Middle frontal gyrus (tissue), 1 donor: ENCODE data around the gene MYT1.
"Not testable (repeated sequence)": the region's sequence is repeated elsewhere in the genome, so short reads cannot be mapped to it uniquely, and the experiment has no call there.

Experiments
- DNase-seq: peaks from one replicate; pipeline ENCODE4 v3.0.0-alpha.2; 2015; ENCODE audit warnings: low spot score; ENCODE audit errors: extremely low spot score

The MYT1 gene

DNA sequence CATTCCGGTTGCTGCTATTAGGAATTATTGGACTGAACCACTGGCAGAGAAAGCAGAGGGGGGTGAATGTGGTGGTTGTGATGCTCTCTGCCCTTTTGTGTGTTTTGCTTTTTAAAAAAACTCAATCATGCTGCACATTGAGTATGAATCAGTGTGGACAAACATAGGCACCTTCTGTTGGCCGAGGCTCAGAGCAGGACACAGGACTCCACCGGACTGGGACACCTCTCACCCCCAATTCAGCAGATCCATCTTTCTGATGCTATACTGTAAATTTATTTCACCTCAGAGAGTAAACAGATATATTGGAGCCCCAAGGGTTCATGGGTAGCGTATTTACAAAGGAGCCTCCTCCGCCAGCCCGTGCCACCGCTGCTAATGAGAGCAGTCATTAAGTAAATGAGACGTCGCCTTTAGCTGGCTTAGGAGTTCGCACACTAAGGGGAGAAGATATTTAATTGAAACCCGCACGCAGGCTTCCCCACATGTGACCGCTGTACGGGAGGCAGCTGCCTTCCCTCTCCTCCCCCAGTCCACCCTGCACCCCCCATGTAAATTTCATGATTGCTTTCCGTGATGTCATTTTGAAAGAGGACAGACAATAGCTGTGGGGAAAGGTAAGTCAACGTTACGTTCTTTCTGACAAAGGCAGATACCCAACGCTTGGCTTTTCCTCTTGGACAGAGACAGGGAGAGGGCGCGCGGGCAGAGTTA is at the start of gene MYT1:
Gene MYT1 (plus strand): TSS at position 330 of the 714 bp plus-strand sequence. CDS start 34,410 bp downstream, outside the sequence.
- DNase-seq = no peak

DNA sequence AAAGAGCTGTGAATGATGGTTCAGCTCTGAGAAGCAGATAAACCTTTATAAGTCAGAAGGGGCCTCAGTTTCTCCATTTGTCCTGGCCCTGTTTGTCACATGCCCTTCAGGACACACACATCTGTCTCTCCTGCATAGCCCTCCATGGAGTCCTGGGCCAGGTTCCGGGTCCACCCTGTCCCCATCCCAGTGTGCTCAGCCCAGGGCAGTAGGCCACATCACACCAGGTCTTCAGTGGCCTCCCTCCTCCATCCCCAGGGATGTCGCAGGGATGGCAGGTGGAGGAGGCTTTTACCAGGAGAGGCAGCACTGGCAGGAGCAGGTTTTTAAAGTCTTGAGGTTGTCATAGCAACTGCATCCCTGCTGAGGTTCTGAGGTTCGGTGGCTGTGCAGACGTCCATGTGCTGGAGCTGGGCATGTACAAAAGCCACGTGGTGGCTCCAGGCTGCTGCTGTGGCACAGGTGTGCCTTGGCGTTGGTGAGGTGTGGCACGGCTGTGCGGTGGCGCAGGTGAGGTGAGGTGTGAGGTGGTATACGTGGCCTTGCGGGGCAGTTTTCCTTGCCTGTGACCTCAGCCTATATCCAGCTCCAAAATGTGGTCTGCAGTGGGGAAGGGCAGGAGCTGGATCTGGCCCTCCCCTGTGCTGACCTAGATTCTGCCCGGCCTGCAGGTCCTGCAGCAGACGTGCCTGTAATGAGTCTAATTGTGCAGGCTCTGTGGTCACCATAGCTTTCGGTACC is 48.9 kb upstream of the MYT1 start:
- DNase-seq = no peak

DNA sequence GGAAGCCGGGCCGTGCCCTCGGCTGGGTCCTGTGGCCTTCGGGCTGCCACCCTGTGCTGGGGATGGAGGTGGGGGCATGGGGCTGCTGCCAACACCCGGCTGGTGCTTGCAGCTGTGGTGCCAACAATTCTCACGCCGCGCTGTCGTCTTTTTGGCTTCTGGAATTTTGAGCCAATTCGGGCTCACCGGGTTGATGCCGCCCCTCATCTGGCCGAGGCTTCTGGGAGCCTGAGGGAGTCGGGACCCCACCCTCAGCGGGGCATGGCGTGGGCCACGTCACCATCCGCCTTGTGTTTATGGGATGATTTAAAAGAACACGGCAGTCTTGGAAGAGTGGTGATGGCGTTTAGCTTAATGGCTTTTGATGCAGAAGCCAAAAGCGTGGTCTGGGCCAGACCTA is 48.2 kb upstream of the MYT1 start:
- DNase-seq = no peak

DNA sequence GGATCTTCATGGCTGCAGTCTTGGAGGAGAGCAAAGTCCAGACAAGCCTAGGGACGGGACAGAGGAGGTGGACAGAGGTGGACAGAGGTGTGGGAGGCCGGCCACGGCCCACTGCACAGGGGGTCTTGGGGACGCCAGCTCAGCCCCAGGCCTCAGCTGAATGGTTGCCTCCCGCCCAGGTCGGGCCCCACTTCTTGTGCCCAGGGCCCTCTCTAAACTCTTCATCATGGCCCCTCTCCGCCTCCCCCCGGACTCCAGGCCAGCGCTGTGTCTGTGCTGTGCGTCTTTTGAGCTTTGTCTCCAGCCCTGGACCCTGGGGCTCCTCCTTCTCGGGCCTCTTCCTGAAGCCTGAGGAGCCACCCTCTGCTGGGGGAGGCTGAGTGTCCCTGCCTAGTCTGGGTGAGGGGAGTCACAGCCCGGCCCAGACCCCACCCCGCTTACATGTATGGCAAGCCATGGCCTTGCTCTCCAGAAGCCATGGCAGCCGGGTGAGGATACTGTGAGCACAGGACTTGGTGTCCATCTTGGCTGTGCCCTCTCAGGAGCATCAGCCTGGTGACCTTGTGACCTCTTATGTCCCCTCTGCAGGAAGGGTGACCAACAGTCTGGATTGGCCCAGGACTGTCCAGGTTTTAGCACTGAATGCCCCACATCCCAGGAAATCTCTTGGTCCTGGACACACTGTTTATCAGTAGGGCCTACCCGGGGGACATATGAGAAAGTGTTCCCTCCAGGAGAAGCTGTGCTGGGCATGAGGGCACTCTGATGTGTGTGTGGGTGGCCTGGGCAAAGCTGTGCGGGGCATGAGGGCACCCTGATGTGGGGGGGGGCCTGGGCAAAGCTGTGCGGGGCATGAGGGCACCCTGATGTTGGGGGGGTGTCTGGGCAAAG is 47.5 kb upstream of the MYT1 start:
- no peak for DNase-seq

DNA sequence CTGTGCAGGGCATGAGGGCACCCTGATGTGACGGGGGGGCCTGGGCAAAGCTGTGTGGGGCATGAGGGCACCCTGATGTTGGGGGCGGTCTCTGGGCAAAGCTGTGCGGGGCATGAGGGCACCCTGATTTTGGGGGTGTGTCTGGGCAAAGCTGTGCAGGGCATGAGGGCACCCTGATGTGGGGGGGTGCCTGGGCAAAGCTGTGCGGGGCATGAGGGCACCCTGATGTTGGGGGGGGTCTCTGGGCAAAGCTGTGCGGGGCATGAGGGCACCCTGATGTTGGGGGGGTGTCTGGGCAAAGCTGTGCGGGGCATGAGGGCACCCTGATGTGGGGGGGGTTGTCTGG is 46.8 kb upstream of the MYT1 start:
- not testable (repeated sequence) for DNase-seq

DNA sequence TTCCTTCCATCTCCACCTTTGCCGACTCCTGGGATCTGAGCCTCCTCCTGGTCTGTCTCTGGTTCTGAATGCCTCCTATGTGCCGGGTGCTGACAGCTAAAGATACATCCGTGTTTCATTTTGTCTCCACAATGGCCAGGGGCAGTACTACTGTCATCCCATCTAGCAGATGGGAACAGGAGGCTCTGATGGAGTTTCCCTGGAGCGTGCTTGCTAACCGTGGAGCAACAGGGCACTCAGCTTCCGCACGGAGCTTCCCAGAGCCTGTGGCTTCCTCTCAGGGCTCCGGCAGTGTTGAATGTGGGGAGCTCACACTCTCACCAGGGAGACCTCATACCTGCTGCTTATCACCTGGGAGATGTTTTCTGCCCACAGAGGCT is 45.0 kb upstream of the MYT1 start:
- DNase-seq = no peak

DNA sequence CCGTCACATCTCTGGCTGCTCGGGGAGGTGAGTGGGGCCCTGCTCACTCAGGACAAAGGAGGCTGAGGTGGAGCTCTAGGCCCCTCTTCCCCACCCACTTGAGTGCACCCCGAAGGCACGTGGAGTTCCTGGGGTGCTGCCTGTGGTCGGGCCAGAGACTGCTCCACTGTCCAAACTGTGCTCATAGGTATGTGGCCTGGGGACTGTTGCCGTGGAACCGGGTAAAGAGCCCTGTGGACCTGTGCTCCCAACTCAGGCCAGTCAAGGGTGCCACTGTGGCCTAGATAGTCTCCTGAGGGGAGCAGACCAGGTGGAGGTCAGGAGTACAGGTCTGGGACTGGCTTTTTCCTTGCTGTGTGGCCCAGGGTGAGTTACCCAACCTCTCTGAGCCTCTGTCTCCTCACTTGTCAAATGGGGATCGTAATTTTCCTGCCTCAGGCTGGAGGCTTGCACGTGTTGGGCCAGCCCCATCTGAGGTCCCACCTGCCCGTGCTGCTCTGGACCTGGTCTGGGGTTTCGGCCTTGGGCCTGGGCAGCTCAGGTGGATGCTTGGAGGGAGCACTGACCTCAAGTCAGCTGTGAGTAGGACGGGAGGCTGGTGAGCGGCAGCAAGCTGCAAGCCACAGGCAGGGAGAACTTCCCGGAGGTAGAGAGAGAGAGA is 44.4 kb upstream of the MYT1 start:
- DNase-seq = no peak

DNA sequence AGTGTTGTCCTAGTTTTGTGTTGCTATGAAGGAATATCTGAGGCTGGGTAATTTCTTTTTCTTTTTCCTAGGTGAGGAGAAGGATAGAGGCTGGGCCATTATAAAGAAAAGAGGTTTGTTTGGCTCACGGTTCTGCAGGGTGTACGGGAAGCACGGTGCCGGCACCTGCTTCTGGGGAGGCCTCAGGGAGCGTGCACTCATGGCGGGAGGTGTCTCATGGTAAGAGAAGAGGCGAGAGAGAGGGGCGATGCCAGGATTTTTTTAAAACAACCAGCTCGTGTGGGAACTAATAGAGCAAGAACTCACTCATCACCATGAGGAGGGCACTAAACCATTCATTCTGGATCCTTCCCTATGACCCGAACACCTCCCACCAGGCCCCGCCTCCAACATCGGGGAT is 42.7 kb upstream of the MYT1 start:
- DNase-seq = no peak

DNA sequence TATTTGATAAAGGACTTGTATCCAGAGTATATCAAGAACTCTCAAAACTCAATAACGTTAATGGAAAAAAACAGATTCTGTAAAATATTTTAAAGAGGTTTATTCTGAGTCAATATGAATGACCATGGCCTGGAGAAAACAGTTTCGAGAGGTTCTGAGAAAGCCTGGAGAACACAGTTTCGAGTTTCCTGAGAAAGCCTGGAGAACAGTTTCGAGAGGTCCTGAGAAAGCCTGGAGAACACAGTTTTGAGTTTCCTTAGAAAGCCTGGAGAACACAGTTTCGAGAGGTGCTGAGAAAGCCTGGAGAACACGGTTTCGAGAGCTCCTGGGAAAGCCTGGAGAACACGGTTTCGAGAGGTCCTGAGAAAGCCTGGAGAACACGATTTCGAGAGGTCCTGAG is 41.3 kb upstream of the MYT1 start:
- DNase-seq = not testable (repeated sequence)

DNA sequence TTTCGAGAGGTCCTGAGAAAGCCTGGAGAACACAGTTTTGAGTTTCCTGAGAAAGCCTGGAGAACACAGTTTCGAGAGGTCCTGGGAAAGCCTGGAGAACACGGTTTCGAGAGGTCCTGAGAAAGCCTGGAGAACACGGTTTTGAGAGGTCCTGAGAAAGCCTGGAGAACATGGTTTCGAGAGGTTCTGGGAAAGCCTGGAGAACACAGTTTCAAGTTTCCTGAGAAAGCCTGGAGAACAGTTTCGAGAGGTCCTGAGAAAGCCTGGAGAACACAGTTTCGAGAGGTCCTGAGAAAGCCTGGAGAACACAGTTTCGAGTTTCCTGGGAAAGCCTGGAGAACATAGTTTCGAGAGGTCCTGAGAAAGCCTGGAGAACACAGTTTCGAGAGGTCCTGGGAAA is 40.7 kb upstream of the MYT1 start:
- not testable (repeated sequence) for DNase-seq

DNA sequence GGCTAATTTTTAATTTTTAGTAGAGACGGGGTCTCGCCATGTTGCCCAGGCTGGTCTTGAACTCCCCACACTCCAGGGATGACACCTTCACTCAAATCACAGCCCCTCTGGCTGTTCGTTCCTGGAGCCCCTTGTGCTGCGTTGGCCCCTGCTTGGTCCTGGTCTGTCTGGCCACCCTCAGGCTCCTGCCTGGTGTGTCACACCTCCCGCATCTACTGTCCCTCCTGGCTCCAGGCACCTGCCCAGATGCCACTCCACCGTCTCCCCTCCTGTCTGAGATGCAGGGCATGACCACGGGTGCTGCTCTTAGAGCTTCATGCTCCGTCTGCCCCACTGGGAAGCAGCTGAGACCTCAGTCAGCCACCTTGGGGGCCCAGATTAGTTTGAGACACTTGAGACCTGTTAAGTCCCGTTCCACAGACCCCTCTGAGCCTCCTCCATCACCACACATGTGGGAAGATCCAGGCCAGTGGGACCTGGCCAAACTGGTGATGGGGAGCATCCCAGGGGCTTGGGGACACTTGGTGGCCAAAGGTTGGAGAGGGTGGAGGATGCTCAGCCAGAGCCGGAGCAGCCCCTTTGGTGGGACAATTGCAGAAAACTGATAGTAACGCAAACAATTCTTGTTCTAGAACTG is 35.0 kb upstream of the MYT1 start:
- no peak for DNase-seq

DNA sequence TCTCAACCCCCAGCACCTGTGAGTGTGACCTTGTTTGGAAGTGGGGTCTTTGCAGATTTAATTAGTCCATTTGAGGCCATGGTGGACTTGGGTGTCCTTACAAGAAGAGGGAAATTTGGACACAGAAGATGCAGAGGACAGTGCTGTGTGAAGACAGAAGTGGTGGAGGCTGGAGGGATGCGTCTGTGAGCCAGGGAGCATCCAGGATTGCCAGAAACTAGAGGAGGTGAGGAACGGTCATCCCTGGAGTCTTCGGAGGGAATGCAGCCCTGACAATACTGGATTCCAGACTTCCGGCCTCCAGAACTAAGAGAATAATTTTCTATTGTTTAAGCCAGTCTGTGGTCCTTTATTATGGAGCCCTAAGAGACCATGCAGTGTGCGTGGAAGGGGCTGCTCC is 34.0 kb upstream of the MYT1 start:
- DNase-seq = no peak

DNA sequence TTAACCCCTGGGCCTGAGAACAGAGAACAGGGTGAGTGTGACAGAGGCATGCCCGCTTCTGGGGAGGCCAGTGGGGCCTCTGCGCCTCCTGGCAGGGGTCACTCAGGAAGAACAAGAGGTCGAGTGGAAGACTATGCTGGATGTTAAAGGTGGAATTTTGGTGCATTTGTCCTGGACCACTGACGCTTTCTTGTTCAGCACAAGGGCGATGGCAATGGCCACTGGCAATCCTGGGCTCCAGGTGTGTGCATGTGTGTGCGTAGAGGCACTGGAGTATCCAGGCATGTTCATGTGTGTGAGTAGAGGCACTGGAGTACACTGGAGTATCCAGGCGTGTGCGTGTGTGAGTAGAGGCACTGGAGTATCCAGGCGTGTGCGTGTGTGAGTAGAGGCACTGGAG is 33.4 kb upstream of the MYT1 start:
- no peak for DNase-seq

DNA sequence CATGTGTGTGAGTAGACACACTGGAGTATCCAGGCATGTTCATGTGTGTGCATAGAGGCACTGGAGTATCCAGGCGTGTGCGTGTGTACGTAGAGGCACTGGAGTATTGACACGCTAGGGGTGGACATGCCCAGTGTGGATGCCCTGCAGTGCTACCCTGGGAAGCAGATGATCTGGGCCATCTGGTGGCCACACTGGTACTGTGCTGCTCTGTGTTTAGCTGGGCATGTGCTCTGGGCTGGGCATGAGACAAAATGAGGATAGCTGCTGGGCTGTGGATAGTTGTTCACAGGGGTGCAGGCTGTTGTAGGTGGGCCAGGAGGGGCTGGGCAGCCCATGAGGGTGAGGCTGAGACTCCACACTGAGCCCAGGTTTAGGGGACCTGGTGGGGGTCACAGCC is 32.8 kb upstream of the MYT1 start:
- no peak for DNase-seq

DNA sequence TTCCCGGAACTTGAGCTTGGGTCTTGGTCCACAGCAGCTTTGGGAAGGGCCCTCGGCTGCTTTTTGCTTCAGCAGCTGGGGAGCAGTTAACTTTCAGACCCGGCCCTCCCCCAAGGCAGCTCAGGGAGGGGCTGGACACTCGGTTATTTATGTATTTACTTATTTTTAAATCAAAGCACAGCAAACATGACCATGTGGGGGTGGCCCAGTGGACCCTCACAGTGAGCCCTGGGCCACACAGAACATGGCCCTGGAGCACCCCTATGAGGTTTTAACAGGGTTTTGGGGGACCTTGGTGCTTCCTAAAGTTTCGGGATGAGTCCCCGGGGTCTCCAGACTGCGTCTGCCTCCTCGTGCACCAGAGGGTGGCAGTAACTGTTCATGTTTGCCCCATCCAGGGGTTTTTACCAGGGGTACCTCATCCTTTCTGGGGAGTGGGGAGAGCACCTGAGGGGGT is 30.3 kb upstream of the MYT1 start:
- DNase-seq = no peak

DNA sequence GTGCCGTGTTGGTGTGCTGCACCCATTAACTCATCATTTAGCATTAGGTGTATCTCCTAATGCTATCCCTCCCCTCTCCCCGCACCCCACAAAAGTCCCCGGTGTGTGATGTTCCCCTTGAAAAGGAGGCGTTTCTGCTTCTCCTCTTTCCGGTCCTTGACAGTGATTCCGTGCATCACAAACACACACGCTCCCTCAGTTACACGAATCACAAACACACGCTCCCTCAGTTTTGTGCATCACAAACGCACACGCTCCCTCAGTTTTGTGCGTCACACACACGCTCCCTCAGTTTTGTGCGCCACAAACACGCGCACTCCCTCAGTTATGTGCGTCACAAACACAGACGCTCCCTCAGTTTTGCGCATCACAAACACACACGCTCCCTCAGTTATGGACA is 29.5 kb upstream of the MYT1 start:
- not testable (repeated sequence) for DNase-seq

DNA sequence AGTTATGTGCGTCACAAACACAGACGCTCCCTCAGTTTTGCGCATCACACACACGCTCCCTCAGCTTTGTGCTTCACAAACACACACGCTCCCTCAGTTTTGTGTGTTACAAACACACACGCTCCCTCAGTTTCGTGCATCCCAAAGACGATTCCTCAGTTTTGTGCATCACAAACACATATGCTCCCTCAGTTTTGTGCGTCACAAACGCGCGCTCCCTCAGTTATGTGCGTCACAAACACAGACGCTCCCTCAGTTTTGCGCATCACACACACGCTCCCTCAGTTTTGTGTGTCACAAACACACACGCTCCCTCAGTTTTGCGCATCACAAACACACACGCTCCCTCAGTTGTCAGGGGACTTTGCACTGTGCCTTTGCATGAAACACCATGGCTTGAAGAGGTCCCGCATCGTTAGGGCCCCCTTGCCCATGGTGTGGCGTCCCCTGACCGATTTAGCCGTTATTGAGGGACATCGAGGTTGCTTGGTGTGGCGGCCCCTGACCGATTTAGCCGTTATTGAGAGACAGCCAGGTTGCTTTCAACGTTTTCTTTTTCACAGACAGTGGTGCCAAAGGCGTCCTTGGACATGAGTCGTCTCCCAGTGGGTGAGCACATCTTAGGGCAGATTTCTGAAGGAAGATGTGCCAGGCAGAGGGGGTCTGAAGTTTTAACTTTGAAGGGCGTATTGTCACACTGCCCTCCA is 28.1 kb upstream of the MYT1 start:
- DNase-seq = no peak

DNA sequence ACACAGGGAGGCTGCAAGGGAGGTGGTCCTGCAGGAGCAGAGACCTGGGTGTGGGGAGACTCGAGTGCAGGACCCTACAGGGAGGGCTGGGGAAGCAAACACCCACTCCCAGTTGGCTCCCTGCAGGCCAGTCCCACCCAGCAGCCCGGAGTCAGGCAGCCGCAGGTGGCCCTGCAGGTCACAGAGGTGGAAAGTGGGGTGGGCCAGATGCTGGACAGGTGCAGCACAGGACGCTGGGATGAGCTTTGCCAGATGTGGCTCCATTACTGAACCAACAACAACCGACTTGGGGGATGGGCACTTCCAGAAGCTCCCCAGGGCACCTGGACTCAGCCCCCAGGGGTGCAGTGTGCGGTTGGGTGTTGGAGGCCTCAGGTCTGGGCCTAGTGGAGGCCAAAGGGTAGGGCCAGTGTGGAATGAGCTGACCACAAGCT is 26.6 kb upstream of the MYT1 start:
- DNase-seq = no peak

DNA sequence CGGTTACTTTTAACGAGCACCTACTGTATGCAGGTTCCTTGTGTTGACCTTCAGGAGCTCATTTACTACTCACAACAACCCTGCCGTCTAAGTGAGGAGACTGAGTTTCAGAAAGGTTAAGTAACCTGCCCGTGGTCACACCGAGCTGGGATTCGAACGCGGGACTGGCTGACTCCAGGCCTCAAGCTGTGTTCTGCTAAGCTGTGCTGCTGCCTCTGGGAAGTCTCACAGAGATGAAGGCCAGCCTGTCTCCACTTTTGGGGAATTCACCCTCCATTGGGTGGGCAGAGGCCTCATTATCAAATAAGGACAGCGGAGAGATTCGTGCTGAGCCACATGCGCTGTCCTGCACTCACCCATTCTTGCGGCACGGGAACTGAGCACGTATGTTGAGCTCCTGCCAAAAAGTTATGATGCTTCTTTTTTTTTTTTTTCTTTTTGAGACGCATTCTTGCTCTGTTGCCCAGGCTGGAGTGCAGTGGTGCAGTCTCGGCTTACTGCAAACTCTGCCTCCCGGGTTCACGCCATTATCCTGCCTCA is 25.9 kb upstream of the MYT1 start:
- no peak for DNase-seq
